ENCODE measurements around the gene HAUS3.
"Not testable (repeated sequence)": the region's sequence is repeated elsewhere in the genome, so short reads cannot be mapped to it uniquely, and the experiment has no call there.

The HAUS3 gene

DNA sequence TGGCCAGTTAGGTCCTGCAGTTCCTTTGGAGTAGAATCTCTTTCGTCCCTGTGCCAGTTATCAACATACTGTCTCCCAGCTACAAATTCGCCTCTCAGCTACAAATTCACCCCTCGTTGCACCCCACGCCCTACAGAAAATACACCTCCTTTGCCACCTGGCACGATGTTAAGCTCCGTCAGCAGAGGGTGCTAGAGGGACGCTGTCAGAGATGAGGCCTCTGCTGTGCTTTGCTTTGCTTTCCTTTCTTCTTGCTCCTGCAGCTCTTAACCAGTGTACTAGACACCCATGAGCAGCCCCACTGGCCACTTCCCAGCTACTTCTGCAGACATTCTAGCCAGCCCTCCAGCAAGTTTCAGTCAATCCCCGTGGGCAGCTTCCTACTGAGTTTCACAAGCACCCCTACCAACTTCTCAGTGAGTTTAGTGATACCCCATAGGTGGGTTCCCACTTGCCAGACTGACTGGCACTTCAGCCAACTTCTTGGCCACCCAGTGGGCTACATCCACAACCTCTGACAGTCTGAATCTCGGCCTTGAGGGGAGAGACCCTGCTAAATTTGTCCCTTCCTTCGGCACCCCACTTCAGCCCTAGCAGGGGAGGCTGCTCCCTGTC lies 21.8 kb downstream of the HAUS3 start:
- DNase-seq (ENCODE audit: low spot score) (peak; percentile 54), FAIRE-seq (no peak)

GRCh38 chr4:2219233-2219760 lies 22.6 kb downstream of the HAUS3 start:
- no peak for FAIRE-seq
- no peak for DNase-seq (ENCODE audit: low spot score)

- no peak for DNase-seq (ENCODE audit: low spot score)
- FAIRE-seq, result no peak
Measured at GRCh38 chr4:2218436-2218835, 23.5 kb downstream of the HAUS3 start.

GRCh38 chr4:2217726-2218125 lies 24.2 kb downstream of the HAUS3 start:
- no peak for FAIRE-seq
- DNase-seq (ENCODE audit: low spot score), result peak; percentile 45

- no peak for DNase-seq (ENCODE audit: low spot score)
- FAIRE-seq, result no peak
Measured at GRCh38 chr4:2212831-2213230, 29.1 kb downstream of the HAUS3 start.

DNA sequence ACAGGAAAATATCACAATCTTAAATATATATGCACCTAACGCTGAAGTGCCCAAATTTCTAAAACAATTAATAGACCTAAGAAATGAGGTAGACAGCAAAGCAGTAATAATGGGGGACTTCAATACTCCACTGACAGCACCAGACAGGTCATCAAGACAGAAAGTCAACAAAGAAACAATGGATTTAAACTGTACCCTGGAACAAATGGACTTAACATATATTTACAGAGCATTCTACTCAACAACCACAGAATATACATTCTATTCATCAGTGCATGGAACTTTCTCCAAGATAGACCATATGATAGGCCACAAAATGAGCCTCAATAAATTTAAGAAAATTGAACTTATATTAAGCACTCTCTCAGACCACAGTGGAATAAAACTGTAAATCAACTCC lies 39.1 kb downstream of the HAUS3 start:
- DNase-seq (ENCODE audit: low spot score); FAIRE-seq: not testable (repeated sequence)

GRCh38 chr4:2194496-2194895 lies 47.4 kb downstream of the HAUS3 start:
- FAIRE-seq (no peak), DNase-seq (ENCODE audit: low spot score) (no peak)

- FAIRE-seq (no peak), DNase-seq (ENCODE audit: low spot score) (no peak)
Measured at GRCh38 chr4:2193326-2193725, 48.6 kb downstream of the HAUS3 start.

GRCh38 chr4:2186865-2187172 lies 55.1 kb downstream of the HAUS3 start:
- FAIRE-seq (no peak), DNase-seq (ENCODE audit: low spot score) (no peak)

GRCh38 chr4:2186133-2186864 lies 55.6 kb downstream of the HAUS3 start:
- FAIRE-seq, result no peak
- DNase-seq (ENCODE audit: low spot score), result peak; percentile 52

DNA sequence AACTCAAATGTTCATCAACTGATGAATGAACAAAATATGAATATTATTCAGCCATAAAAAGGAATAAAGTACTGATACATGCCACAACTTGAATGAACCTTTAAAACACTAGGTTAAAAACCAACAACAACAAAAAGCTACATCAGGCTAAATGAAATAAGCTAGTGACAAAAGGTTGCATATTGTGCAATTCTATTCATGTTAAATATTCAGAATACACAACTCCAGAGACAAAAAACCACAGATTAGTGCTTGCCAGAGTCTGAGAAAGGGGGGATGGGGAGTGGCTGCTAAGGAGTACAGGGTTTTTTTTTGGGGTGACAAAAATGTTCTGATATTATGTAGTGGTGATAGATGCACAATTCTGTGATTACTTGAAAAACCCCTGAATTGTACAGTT lies 58.5 kb downstream of the HAUS3 start:
- DNase-seq (ENCODE audit: low spot score) (no peak), FAIRE-seq (no peak)

- no peak for DNase-seq (ENCODE audit: low spot score)
- no peak for FAIRE-seq
Measured at GRCh38 chr4:2182994-2183393, 58.9 kb downstream of the HAUS3 start.

DNA sequence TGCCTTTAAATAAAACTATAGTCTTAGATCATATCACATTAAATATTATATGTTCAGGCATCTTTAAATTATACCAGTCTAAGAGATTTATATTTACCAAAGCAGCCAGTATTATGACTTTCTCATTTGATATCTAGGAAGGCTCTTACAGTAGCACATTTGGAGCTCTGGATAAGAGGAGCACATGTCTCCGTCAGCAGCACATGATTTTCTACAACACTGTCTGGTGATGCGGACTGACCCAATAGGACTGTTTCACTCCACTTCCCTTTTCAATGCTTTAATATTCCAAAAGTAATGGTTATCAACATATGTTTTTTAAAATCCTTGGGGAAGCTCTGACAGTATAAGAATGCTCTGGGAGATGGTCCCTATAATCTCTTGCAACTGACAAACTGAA lies 61.5 kb downstream of the HAUS3 start:
- DNase-seq (ENCODE audit: low spot score) (no peak), FAIRE-seq (no peak)

- FAIRE-seq (no peak), DNase-seq (ENCODE audit: low spot score) (no peak)
Measured at GRCh38 chr4:2179717-2180116, 62.2 kb downstream of the HAUS3 start.

DNA sequence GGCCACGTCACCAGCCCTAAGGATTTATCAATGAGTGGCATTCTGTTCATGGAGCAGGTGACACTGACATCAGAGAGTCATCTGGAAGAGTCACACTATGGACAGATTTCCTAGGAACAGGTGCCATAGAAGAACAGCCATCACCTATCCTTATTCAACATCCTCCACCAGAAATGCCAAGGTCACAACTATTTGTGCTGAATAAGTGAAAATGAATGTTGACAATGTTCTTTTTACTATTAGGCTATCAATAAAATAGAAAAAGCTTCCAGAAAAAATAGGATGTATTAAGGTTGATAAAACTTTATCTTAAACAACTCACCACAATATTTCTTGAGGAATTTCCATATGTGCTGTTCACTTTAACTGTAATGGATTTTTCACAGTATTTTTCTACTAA lies 62.9 kb downstream of the HAUS3 start:
- FAIRE-seq (no peak), DNase-seq (ENCODE audit: low spot score) (no peak)
